HG02642 (cell line): Measurements from ENCODE around the gene NCR1.
"Not testable (repeated sequence)": the region's sequence is repeated elsewhere in the genome, so short reads cannot be mapped to it uniquely, and the experiment has no call there.

ENCODE experiments used
- ATAC-seq: cut with Tn5 transposase; IDR thresholded peaks from one replicate; pipeline ENCODE4 v1.9.1; 2021; ENCODE audit warnings: mild to moderate bottlenecking; ENCODE audit not compliant: unreplicated experiment, poor library complexity

The NCR1 gene, protein sequence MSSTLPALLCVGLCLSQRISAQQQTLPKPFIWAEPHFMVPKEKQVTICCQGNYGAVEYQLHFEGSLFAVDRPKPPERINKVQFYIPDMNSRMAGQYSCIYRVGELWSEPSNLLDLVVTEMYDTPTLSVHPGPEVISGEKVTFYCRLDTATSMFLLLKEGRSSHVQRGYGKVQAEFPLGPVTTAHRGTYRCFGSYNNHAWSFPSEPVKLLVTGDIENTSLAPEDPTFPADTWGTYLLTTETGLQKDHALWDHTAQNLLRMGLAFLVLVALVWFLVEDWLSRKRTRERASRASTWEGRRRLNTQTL

DNA sequence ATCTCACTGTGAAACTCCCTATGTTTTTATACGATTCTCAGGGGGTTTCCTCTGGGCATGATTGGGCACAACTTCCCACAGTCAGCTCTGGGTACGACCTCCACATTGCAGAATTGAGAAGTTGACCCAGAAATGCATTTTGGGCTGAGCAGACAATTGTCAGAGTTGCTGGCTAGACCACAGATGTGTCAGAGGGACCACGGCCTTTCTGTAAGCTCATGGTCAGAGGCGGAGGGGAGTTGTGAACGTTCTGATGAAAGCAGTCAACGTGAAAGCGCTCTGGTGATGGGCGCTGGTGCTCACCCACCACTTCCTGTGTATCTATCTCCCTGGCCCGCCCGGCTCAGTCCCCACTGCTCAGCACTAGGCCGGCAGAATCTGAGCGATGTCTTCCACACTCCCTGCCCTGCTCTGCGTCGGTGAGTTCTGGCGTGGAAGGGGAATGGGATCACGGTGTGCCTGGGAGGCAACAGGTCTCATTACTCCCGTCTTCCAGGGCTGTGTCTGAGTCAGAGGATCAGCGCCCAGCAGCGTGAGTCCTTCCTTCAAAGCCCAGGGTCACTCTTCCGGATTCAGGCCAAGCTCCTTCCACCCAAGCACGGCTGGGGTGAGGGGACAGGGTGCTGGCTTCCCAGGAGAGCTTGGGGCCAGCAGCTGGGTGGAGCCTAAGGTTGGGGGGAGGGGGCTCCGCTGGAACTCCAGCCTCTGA lies at the start of gene NCR1:
Gene NCR1, plus strand, starts transcription at position 346 of the 709 bp plus-strand sequence. Its CDS starts 40 bp downstream, at position 386.
- no peak for ATAC-seq

DNA sequence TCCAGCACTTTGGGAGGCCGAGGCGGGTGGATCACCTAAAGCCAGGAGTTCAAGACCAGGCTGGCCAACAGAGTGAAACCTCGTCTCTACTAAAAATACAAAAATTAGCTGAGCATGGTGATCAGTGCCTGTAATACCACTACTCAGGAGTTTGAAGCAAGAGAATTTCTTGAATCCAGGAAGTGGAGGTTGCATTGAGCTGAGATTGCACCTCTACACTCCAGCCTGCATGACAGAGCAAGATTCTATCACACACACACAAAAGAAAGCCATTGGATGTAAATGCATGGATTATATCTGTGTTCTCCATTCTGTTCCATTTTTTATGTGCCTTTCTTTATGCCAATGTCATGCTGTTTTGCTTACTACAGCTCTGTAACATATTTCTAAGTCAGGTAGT lies 47.5 kb upstream of the NCR1 start:
- ATAC-seq: not testable (repeated sequence)

- not testable (repeated sequence) for ATAC-seq
Measured at GRCh38 chr19:54859421-54859820, 46.5 kb upstream of the NCR1 start.

DNA sequence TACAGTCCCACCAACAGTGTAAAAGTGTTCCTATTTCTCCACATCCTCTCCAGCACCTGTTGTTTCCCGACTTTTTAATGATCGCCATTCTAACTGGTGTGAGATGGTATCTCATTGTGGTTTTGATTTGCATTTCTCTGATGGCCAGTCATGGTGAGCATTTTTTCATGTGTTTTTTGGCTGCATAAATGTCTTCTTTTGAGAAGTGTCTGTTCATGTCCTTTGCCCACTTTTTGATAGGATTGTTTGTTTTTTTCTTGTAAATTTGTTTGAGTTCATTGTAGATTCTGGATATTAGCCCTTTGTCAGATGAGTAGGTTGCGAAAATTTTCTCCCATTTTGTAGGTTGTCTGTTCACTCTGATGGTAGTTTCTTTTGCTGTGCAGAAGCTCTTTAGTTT lies 42.5 kb upstream of the NCR1 start:
- not testable (repeated sequence) for ATAC-seq

GRCh38 chr19:54871696-54872095 lies 34.3 kb upstream of the NCR1 start:
- ATAC-seq: no peak

DNA sequence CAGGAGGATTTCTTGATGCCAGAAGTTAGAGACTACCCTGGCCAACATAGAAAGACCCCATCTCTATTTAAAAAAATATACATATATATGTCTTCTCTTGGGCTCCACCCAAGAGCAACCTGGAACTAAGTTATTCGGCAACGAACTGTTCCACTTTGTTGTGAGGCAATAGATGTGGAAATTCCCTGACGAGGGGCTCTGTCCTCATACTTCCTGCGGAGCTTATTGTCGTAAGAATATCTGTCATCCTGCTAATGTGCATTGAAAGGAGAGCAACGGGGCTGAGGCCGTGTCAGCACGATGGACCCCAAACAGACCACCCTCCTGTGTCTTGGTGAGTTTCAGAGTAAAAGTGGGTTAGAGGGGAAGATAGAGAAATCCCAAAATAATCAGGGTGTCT lies 32.0 kb upstream of the NCR1 start, which contains the start of gene FCAR:
Gene FCAR, plus strand, starts transcription at position 246 of the 400 bp plus-strand sequence. Its CDS starts 55 bp downstream, at position 301.
- no peak for ATAC-seq

- no peak for ATAC-seq
Measured at GRCh38 chr19:54875506-54875905, 30.4 kb upstream of the NCR1 start.

DNA sequence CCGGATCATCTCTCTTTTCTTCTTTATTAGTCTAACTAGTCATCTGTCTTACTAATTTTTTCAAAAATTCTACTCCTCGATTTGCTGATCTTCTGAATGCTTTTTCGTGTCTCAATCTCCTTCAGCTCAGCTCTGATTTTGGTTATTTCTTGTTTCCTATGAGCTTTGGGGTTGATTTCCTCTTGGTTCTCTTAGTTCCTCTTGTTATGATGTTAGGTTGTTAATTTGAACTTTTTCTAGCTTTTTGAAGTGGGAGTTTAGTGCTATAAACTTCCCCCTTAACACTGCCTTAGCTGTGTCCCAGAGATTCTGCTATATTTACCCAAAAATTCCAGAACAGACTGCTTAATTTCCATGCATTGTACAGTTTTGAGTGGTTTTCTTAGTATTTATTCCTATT lies 28.5 kb upstream of the NCR1 start:
- no peak for ATAC-seq

DNA sequence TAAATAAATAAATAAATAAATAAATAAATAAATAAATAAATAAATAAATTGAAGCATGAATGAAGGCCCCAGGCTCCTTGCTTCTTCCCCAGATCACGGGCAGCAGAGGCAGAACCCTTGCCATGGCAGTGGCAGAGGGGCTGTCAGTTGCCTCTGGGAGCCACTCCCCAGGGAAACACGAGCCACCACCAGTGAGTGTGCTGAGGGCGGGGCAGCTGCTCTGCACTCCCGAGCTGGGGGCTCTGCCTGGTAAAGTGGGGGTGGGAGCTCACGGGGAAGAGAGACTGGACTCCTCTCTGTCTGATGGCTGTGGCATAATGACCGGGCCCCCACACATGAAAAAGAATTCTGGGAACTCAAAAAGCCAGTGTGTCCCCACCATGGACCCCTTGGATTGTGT lies 24.1 kb upstream of the NCR1 start:
- no peak for ATAC-seq

GRCh38 chr19:54882758-54883157 lies 23.2 kb upstream of the NCR1 start:
- ATAC-seq: no peak

- no peak for ATAC-seq
Measured at GRCh38 chr19:54883228-54883627, 22.7 kb upstream of the NCR1 start.

- ATAC-seq: no peak
Measured at GRCh38 chr19:54888239-54888638, 17.7 kb upstream of the NCR1 start.

GRCh38 chr19:54889566-54889965 lies 16.4 kb upstream of the NCR1 start:
- ATAC-seq: no peak

DNA sequence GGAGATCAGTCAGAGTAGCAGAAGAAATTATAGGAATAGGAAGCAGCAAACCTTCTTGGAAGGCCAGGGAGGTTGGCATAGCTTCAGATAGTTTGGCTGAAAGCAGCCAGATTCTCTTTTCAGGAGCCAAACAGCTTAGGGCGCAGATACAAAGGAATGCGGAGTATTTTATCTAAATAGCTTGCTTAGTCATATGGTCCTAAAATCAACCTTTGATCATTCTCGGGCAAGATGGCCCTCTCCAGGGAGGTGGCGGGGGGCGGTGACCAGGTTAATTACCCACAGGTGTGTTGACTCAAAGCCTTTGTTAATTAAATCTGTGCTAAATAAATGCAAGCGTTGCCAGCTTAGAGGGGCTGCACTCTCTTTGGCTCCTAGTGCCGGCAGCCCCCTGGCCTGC lies 12.5 kb upstream of the NCR1 start:
- ATAC-seq: no peak

DNA sequence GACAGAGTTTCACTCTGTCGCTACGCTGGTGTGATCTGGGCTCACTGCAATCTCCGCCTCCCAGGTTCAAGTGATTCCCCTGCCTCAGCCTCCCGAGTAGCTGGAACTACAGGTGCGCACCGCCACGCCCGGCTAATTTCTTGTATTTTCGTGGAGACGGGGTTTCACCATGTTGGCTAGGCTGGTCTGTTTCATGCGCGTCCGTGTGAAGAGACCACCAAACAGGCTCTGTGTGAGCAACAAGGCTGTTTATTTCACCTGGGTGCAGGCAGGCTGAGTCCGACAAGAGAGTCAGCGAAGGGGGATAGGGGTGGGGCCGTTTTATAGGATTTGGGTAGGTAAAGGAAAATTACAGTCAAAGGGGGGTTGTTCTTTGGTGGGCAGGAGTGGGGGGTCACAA lies 11.8 kb upstream of the NCR1 start:
- not testable (repeated sequence) for ATAC-seq

DNA sequence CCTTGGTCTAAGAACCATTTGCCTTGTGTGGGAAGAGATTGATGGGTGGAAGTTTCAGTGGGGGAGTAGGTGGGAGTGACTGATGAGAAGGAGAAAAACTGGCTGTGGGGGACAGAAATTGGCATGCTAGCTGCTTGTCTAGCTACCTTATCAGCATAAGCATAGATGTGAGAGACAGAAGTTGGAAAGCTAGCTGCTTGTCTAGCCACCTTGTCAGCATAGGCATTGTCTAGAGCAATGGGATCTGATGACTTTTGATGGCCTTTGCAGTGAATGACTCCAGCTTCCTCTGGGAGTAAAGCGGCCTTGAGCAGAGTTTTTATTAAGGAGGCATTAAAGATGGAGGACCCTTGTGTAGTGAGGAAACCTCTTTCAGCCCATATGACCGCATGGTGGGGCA lies 9.9 kb upstream of the NCR1 start:
- ATAC-seq: no peak

DNA sequence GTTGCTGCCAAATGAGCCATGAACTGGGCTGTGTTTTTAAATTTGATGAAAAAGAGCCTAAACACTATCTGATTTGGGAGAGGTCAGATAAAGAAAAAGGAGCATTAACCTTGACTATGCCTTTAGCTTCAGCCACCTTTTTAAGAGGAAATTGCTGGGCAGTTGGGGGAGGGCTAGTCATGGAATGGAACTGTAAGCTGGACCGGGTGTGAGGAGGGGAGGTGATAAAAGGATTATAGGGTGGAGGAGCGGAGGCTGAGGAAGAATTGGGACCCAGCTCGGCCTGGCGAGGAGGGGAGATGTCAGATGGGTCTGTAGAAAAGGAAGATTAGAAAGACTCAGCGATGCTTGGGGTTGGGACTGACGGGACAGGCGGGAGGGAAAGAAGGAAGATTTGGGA lies 7.3 kb upstream of the NCR1 start:
- not testable (repeated sequence) for ATAC-seq

GRCh38 chr19:54899646-54900045 lies 6.3 kb upstream of the NCR1 start:
- ATAC-seq: not testable (repeated sequence)

DNA sequence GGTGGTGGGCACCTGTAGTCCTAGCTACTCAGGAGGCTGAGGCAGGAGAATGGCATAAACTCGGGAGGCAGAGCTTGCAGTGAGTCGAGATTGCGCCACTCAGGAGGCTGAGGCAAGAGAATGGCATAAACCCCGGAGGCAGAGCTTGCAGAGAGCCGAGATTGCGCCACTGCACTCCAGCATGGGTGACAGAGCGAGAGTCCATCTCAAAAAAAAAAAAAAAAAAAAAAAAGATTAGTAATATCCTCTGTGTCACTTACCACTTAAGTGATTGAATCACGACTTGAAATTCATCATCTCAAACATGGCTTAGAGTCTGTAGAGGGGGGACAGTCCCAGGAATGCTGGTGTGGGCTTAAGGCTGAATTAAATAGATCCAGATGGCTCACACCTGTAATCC lies 4.8 kb upstream of the NCR1 start:
- not testable (repeated sequence) for ATAC-seq

DNA sequence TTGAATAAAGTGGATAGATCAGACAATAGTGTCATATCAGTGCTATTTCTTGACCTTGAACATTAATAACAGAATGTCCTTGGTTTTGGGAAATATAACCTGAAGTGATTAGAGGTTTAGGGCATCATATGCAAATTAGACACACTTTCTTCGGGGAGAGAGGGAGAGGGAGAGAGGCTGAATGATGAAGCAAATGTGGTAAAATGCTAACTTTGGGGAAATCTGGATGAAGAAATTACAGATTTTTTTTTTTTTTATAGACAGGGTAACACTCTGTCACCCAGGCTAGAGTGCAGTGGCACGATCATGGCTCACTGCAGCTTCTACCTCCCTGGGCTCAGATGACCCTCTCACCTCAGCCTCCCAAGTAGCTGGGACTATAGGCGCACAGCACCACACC lies 3.9 kb upstream of the NCR1 start:
- no peak for ATAC-seq

- no peak for ATAC-seq
Measured at GRCh38 chr19:54903303-54903702, 2.6 kb upstream of the NCR1 start.

DNA sequence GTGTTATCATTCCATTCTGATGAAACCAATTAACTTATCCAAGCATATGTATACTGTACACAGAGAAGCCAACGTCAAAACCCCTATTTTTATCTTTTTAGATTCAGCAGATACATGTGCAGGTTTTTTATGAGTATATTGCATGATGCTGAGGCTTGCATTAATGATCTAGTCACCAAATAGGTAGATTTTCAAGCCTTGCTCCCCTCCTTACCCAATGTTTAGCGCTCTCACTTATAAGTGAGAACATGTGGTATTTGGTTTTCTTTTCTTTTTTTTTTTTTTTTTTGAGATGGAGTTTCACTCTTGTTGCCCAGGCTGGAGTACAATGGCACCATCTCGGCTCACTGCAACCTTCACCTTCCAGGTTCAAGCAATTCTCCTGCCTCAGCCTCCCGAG lies 1.7 kb upstream of the NCR1 start:
- not testable (repeated sequence) for ATAC-seq
